HUES64 (cell line): ENCODE measurements around the gene CDC14B.

Source experiments
- H3K27ac ChIP-seq: 2 replicates; pipeline ENCODE4 v1.7.0; 2013; ENCODE audit warnings: low read depth, low read length, inconsistent platforms
- H3K27me3 ChIP-seq: 2 replicates; pipeline ENCODE4 v1.6.1; 2013; ENCODE audit warnings: mild to moderate bottlenecking, low read length; ENCODE audit not compliant: insufficient read depth
- H3K36me3 ChIP-seq: 2 replicates; pipeline ENCODE4 v1.6.1; 2013; ENCODE audit warnings: mild to moderate bottlenecking, low read length; ENCODE audit not compliant: insufficient read depth
- H3K4me1 ChIP-seq: 2 replicates; pipeline ENCODE4 v1.6.1; 2013; ENCODE audit warnings: mild to moderate bottlenecking, low read length, moderate library complexity; ENCODE audit not compliant: insufficient read depth
- H3K4me3 ChIP-seq: 2 replicates; pipeline ENCODE4 v1.5.1; 2013; ENCODE audit warnings: mild to moderate bottlenecking, low read length, moderate library complexity
- H3K9ac ChIP-seq: 2 replicates; pipeline ENCODE4 v1.6.1; 2013; ENCODE audit warnings: mild to moderate bottlenecking, low read depth, low read length
- H3K9me3 ChIP-seq: 2 replicates; pipeline ENCODE4 v1.6.1; 2013; ENCODE audit warnings: low read depth, low read length; ENCODE audit not compliant: insufficient read depth
- WGBS: fragments of 150-250, 120-280 bp; methylation state at CpG from one replicate; pipeline ENCODE4 v1.1.7; 2013; ENCODE audit warnings: missing lambda C conversion rate; 5-methylcytosine and 5-hydroxymethylcytosine counted together

Gene CDC14B

DNA sequence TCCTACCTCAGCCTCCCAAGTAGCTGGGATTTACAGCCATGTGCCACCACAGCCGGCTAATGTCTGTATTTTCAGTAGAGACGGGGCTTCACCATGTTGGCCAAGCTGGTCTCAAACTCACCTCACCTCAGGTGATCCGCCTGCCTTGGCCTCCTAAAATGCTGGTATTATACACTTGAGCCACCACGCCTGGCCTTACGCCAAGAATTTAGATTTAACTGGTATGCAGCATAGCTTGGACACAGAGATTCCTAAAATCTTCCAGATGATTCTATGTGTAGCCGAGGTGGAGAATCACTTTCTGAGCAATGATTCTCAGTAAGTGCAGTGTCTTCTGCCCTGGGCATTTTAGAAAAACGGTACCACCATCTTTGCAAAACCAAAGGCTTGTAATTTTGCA lies 95.6 kb downstream of the CDC14B start:
- Histone ChIP-seq H3K27me3 (no peaks in the 10 kb centered on the region), H3K27ac (no peak overlapping the region), H3K9ac (no peak overlapping the region), H3K4me1 (no peaks in the 10 kb centered on the region), H3K9me3 (no peaks in the 10 kb centered on the region), H3K4me3 (no peak overlapping the region), H3K36me3 (peaks cover 34% of the 10 kb centered on the region)
- 93% methylated on average over 7 of the region's 7 CpGs for WGBS

DNA sequence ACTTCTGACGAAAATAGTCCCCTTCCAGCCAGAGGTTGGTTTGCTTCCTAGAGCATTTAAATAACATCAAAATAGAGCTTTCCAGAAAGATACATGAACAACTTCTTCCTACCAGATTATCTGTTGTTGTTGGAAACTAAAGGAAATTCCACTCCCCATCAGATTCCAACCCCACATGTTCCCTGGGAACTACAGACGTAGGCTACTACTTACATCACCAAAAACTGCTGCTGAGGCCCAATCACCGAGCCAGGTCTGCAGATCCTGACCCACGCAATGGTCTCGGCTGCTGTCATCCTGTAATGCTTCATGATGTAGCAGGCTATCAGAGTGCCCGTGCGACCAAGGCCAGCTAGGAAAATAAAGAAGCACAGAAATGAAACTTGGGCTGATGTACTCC lies 96.3 kb downstream of the CDC14B start:
- H3K9me3 ChIP-seq = no peaks in the 10 kb centered on the region
- WGBS = 97% methylated on average over 7 of the region's 7 CpGs
- no peak overlapping the region for H3K27ac ChIP-seq
- no peaks in the 10 kb centered on the region for H3K27me3 ChIP-seq
- no peaks in the 10 kb centered on the region for H3K4me1 ChIP-seq
- no peak overlapping the region for H3K4me3 ChIP-seq
- no peak overlapping the region for H3K9ac ChIP-seq
- peaks cover 34% of the 10 kb centered on the region for H3K36me3 ChIP-seq

DNA sequence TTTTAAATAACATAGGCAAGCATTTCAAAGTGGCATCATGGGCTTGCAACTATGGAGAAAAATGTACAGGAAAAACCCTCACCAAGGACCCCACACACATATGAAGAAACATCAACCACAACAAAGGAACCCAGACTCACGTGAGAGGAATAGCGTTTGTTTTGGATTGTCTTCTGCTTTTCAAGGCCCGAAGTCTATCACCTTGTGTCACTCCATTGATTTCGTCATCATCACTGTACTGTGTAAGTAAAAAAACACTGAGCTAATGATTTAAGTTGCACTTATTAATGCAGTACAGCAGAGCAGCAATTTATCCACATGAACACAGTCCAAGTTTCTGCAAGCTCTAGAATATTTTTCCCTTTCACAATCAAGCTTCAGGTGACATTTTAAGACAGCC lies 97.3 kb downstream of the CDC14B start:
- H3K36me3 ChIP-seq = peaks cover 34% of the 10 kb centered on the region
- no peaks in the 10 kb centered on the region for H3K4me1 ChIP-seq
- no peak overlapping the region for H3K9ac ChIP-seq
- H3K9me3 ChIP-seq = no peaks in the 10 kb centered on the region
- 93% methylated on average over 4 of the region's 4 CpGs for WGBS
- H3K27ac ChIP-seq = no peak overlapping the region
- no peak overlapping the region for H3K4me3 ChIP-seq
- no peaks in the 10 kb centered on the region for H3K27me3 ChIP-seq

DNA sequence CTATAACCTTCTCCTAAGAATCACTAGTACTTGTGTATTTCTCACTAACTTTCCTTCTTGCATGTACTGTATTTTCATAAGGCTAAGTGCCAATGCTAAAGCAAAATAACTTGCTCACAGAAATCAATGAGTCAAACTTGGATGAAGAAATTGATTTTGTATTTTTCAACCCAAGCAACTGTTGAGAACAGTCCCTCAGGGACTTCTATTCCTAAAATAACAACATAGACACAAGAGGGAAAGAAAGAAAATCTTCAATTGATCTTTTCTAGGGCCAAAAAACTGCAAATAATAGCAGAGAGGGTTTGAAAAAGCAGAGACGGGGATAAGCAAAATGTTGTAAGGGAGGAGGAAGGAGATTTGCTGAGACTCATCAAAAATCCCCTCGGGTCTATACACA lies 99.9 kb downstream of the CDC14B start:
- 100% methylated on average over 2 of the region's 2 CpGs for WGBS
- H3K27ac ChIP-seq = no peak overlapping the region
- H3K9ac ChIP-seq = no peak overlapping the region
- H3K9me3 ChIP-seq = no peaks in the 10 kb centered on the region
- H3K4me1 ChIP-seq = no peaks in the 10 kb centered on the region
- H3K36me3 ChIP-seq = peaks cover 28% of the 10 kb centered on the region
- no peaks in the 10 kb centered on the region for H3K27me3 ChIP-seq
- no peak overlapping the region for H3K4me3 ChIP-seq

DNA sequence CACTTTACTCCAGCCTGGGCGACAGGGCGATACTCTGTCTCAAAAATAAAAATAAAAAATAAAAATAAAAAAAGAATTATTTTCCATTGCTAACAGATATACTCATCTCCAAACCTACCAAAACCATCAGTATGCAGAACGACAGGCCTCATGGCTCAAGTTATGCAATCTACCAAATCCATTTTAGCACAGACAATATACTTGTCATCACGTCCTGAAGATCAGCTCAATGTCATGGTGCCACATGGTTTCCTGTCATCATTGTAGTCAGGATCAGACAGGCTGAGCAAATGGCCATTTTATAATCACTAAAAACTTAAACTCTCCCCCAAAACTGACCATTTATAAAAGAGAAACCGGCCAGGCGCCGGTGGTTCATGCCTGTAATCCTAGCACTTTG lies 100.5 kb downstream of the CDC14B start:
- peaks cover 32% of the 10 kb centered on the region for H3K36me3 ChIP-seq
- no peak overlapping the region for H3K4me3 ChIP-seq
- no peak overlapping the region for H3K9ac ChIP-seq
- H3K27me3 ChIP-seq = no peaks in the 10 kb centered on the region
- 95% methylated on average over 5 of the region's 7 CpGs for WGBS
- H3K27ac ChIP-seq = no peak overlapping the region
- no peaks in the 10 kb centered on the region for H3K4me1 ChIP-seq
- H3K9me3 ChIP-seq = no peaks in the 10 kb centered on the region

DNA sequence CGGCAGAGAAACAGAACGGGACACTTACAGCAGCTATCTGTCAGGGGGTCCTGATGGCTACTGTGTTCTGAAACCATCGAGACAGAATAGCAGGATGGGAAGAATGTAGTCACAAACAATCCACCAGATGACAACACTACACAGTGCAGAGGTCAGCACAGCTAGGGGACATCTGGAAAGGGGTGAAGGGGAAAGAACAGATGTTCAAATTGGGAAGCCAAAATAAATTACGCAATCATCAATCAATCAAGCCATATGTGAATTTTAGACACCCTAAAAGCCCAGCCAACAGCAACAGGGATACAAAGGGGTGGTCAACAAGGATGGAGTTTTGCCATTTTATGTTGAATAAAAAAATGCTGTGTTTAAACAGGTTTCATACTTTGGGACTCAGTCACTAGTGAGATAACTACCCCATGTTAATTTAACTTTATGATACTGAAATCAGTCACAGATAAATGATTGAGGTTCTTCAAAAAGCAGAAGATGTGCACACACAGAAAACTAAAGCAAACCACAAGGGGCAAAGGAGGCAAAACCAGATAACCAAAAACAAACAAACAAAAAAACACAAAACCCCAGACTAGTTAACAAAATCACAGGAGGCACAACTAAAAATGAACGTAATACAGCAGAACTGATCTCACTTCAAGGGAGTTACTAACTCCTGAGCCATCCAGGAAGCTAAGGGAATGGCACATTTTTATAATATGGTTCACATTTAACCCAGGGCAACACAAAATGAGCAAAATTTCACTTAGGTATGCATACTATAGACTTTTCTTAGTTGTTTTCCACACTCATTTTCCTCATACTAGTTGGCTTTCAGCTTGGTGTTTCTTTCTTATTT lies 103.8 kb downstream of the CDC14B start:
- no peak overlapping the region for H3K27ac ChIP-seq
- 96% methylated on average over 4 of the region's 5 CpGs for WGBS

DNA sequence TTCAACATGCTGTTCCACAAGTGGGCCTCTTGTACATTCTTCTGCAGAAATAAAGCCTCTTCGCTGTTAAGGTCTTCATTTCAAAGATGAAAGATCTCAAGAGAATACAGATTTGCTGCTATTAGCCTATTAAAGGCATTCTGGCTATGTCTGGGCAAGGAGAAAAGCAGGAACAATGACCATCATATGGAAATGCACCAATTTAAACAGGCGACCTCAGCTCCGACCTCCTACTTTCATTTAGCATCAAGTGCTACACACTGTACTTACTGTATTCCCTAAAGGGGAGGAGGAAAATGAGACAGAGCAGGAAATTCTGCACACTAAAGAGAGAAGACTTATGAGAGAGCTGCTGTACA lies 104.9 kb downstream of the CDC14B start:
- H3K4me1 ChIP-seq = peaks cover 6% of the 10 kb centered on the region
- no peak overlapping the region for H3K9ac ChIP-seq
- H3K27ac ChIP-seq = no peak overlapping the region
- no peak overlapping the region for H3K4me3 ChIP-seq
- peaks cover 26% of the 10 kb centered on the region for H3K36me3 ChIP-seq
- H3K27me3 ChIP-seq = no peaks in the 10 kb centered on the region
- WGBS = 92% methylated on average over 3 of the region's 3 CpGs
- no peaks in the 10 kb centered on the region for H3K9me3 ChIP-seq

More for the DNA sequence above, 103.8 kb downstream of the CDC14B start:
- H3K27me3 ChIP-seq = no peaks in the 10 kb centered on the region
- H3K4me3 ChIP-seq = no peak overlapping the region
- no peaks in the 10 kb centered on the region for H3K9me3 ChIP-seq
- no peaks in the 10 kb centered on the region for H3K4me1 ChIP-seq
- H3K9ac ChIP-seq = no peak overlapping the region
- H3K36me3 ChIP-seq = peaks cover 26% of the 10 kb centered on the region

DNA sequence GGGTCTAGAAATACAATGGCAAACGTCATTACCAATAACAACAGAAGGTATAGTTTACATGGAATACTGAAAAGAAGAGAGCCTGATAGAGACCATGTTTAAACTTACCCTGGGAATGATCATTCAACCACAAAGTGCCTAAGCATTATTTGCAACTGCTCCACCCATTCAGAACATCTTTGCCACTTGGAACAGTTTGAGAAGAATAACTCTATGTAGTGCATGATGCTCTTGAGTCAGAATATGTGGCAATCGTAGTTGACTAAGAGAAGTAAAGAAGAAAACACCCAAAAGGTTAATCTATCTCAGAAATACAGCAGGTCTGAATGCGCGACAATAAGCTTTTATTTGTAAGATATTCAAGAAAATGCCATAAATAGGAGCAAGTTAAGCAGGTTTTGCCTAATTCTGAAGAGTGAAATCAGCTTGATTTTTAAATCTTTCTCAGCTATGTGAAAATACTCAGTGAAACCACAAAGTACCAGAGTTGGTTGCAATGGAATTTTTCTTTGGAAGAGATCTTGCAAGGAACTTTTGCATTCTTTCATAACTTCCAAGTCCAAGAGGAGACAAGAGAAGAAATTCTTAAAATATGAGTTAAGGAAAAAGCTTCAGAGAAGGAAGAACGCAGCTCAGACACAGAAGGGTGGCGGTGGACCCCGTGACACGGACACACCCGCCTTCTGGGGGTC lies 105.4 kb downstream of the CDC14B start:
- no peak overlapping the region for H3K9ac ChIP-seq
- peaks cover 11% of the 10 kb centered on the region for H3K4me1 ChIP-seq
- 96% methylated on average over 9 of the region's 9 CpGs for WGBS
- H3K4me3 ChIP-seq = no peak overlapping the region
- no peak overlapping the region for H3K27ac ChIP-seq
- H3K27me3 ChIP-seq = no peaks in the 10 kb centered on the region
- H3K36me3 ChIP-seq = peaks cover 28% of the 10 kb centered on the region
- H3K9me3 ChIP-seq = no peaks in the 10 kb centered on the region

DNA sequence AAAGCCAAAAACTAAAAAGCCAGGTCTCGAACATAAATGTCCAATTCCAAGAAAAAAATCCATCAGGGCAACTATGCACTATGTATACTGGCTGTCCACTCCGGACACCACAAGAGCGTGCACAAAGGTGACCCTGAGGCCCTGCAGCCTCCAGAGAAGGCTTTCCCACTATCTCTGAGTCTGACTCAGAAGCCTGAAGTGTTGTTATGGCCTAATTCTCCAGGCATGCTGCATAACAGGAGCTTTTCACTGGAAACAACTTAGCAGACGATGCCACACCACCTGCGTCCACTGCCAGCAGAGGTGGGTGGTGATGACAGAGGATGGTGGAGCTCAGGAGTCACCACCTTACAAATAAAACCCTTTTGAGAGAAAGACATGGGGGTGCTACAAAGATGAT lies 106.0 kb downstream of the CDC14B start:
- no peaks in the 10 kb centered on the region for H3K9me3 ChIP-seq
- peaks cover 34% of the 10 kb centered on the region for H3K36me3 ChIP-seq
- H3K9ac ChIP-seq = no peak overlapping the region
- peaks cover 12% of the 10 kb centered on the region for H3K4me1 ChIP-seq
- H3K27me3 ChIP-seq = no peaks in the 10 kb centered on the region
- no peak overlapping the region for H3K27ac ChIP-seq
- 96% methylated on average over 5 of the region's 5 CpGs for WGBS
- H3K4me3 ChIP-seq = no peak overlapping the region

DNA sequence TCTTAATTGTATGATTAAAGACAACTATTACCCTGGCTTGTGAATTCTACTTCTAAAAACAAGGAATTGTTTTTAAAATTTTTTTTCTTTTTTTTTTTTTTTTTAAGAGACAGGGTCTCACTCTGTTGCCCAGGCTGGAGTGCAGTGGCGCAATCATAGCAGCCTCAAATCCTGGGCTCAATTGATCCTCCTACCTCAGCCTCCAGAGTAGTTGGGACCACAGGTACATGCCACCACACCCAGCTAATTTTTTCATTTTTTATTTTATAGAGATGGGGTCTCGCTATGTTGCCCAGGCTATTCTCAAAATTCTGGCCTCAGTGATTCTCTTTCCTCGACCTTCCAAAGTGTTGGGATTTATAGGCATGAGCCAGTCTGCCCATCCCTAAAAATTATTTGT lies 107.4 kb downstream of the CDC14B start:
- peaks cover 34% of the 10 kb centered on the region for H3K36me3 ChIP-seq
- H3K4me1 ChIP-seq = peaks cover 12% of the 10 kb centered on the region
- no peaks in the 10 kb centered on the region for H3K27me3 ChIP-seq
- H3K4me3 ChIP-seq = no peak overlapping the region
- 95% methylated on average over 3 of the region's 3 CpGs for WGBS
- no peak overlapping the region for H3K9ac ChIP-seq
- H3K27ac ChIP-seq = no peak overlapping the region
- H3K9me3 ChIP-seq = no peaks in the 10 kb centered on the region

DNA sequence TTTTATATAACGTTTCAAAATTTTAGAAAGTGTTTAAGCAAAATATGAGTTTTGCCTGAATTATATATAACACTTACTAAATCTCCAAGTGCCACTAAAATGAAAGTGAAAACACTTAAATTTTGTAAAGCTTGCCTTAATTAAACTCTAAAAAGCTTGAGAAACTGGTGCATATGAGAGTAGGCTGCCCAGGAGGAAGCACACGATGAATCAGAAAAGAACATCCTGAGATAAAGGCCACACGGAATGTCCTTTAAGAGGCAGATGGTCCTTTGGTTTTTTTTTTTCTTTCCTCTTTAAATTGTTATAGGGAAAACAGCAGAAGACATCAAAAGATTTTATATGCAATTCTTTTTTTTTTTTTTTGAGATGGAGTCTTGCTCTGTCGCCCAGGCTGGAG lies 109.4 kb downstream of the CDC14B start:
- H3K36me3 ChIP-seq = peaks cover 36% of the 10 kb centered on the region
- peak overlapping the region; percentile 80 for H3K27ac ChIP-seq
- WGBS = 81% methylated on average over 3 of the region's 4 CpGs
- H3K9me3 ChIP-seq = no peaks in the 10 kb centered on the region
- H3K27me3 ChIP-seq = no peaks in the 10 kb centered on the region
- H3K9ac ChIP-seq = peak overlapping the region; percentile 23; the same call in 1 of the 2 replicates
- peaks cover 12% of the 10 kb centered on the region for H3K4me1 ChIP-seq
- H3K4me3 ChIP-seq = no peak overlapping the region
